DOHH2 (cell line): ENCODE data around the gene RAB17.

Source experiments
- CTCF ChIP-seq: fragments of 200-600 bp; sonication (generic); IDR thresholded peaks from one replicate; pipeline ENCODE4 v1.5.1; 2014; ENCODE audit warnings: antibody characterized with exemption, mild to moderate bottlenecking, low read depth, low read length; ENCODE audit not compliant: poor library complexity, severe bottlenecking
- EZH2phosphoT487 ChIP-seq: fragments of 200-600 bp; sonication (generic); IDR thresholded peaks from 2 replicates; pipeline ENCODE4 v1.6.1; 2017; ENCODE audit warnings: borderline replicate concordance, mild to moderate bottlenecking, antibody characterized with exemption, low read length, moderate library complexity, mixed read lengths

- no peak for TF ChIP-seq CTCF
- TF ChIP-seq EZH2phosphoT487: no peak
These were observed 11.1 kb upstream of the RAB17 start for GRCh38 chr2:237601453-237602116.
